PC-9 (cell line): Measurements from ENCODE around the gene CCNE1. TPM values are rescaled to one million over a fixed set of nuclear protein-coding genes. Genes with fewer than 3 reads are reported as not detected.

ENCODE experiments used
- BruUV-seq: library from RNA; stranded (reverse); fragments of 400-500 nt; replicated peaks from 2 replicates; lab custom pipeline; 2021; lab: Mats Ljungman, UMichigan
- CTCF ChIA-PET: fragments of 300-600 bp; sonication (Branson Sonifier 250); formaldehyde crosslinking; loops from one replicate; lab custom pipeline; 2022; ENCODE audit warnings: antibody characterized with exemption; lab: Charles Lee
- POLR2A ChIA-PET: fragments of 300-600 bp; sonication (Branson Sonifier 250); formaldehyde crosslinking; loops from one replicate; lab custom pipeline; 2022; ENCODE audit warnings: antibody characterized with exemption; ENCODE audit not compliant: unreplicated experiment; lab: Charles Lee
- DNase-seq, 2 experiments: peaks; one replicate each; pipeline versions ENCODE4 v3.0.0 to v3.0.0-alpha.2; 2015 to 2022; ENCODE audit warnings: mixed read lengths in 1 of 2
- H2AFZ ChIP-seq: fragments of 200-600 bp; sonication (generic); 2 replicates; pipeline ENCODE4 v1.8.1; 2017; ENCODE audit warnings: antibody characterized with exemption
- H3F3A ChIP-seq: fragments of 200-600 bp; sonication (generic); 2 replicates; pipeline ENCODE4 v1.8.1; 2017; ENCODE audit warnings: antibody characterized with exemption, mild to moderate bottlenecking, low read depth; ENCODE audit not compliant: insufficient read depth
- H3K27ac ChIP-seq: fragments of 200-600 bp; sonication (generic); 2 replicates; pipeline ENCODE4 v1.6.1; 2016; ENCODE audit warnings: mixed run types
- H3K27me3 ChIP-seq: fragments of 200-600 bp; sonication (generic); 2 replicates; pipeline ENCODE4 v1.6.1; 2016; ENCODE audit warnings: low read depth, mixed run types; ENCODE audit not compliant: insufficient read depth
- H3K36me3 ChIP-seq: fragments of 200-600 bp; sonication (generic); 2 replicates; pipeline ENCODE4 v1.6.1; 2016; ENCODE audit warnings: low read depth, mixed run types
- H3K4me1 ChIP-seq: fragments of 200-600 bp; sonication (generic); replicated peaks from 2 replicates; pipeline ENCODE4 v1.6.1; 2016; ENCODE audit warnings: mixed run types; ENCODE audit not compliant: insufficient read depth
- H3K4me2 ChIP-seq: fragments of 200-600 bp; sonication (generic); 2 replicates; pipeline ENCODE4 v1.6.1; 2017; ENCODE audit warnings: mixed run types
- H3K4me3 ChIP-seq: fragments of 200-600 bp; sonication (generic); 2 replicates; pipeline ENCODE4 v1.6.1; 2016; ENCODE audit warnings: mixed run types
- H3K79me2 ChIP-seq: fragments of 200-600 bp; sonication (generic); 2 replicates; pipeline ENCODE4 v1.6.1; 2017; ENCODE audit warnings: low read depth, mixed run types
- H3K9me2 ChIP-seq: fragments of 200-600 bp; sonication (generic); 2 replicates; pipeline ENCODE4 v1.8.1; 2017; ENCODE audit warnings: mild to moderate bottlenecking; ENCODE audit not compliant: insufficient read depth
- H3K9me3 ChIP-seq: fragments of 200-600 bp; sonication (generic); 2 replicates; pipeline ENCODE4 v1.8.1; 2016; ENCODE audit warnings: low read depth; ENCODE audit not compliant: insufficient read depth
- H4K20me1 ChIP-seq: fragments of 200-600 bp; sonication (generic); 2 replicates; pipeline ENCODE4 v1.8.1; 2017; ENCODE audit not compliant: insufficient read depth
- CTCF ChIP-seq: fragments of 200-600 bp; sonication (generic); conservative IDR thresholded peaks from 2 replicates; pipeline ENCODE4 v1.6.1; 2017; ENCODE audit warnings: mixed run types, antibody characterized with exemption, mild to moderate bottlenecking, moderate library complexity
- EZH2 ChIP-seq: fragments of 200-600 bp; sonication (generic); IDR thresholded peaks from 2 replicates; pipeline ENCODE4 v1.8.0; 2017; ENCODE audit warnings: antibody characterized with exemption, low read depth
- intact Hi-C: fragments of 100-400 bp; cut with micrococcal nuclease; formaldehyde crosslinking; loops from one replicate; pipeline ENCODE4 v1.10.0; 2022; ENCODE audit not compliant: unreplicated experiment
- total RNA-seq: library from RNA; stranded (reverse); gene quantifications from 2 replicates; pipeline ENCODE4 v1.2.3, GENCODE V29; 2021

CCNE1 gene
- total RNA-seq, 1 experiment from 2014 or later: 10.6 TPM

- Histone ChIP-seq H2AFZ (no peak overlapping the region), H4K20me1 (no peaks in the 10 kb centered on the region), H3K9me3 (no peaks in the 10 kb centered on the region), H3F3A (peaks cover 56% of the 10 kb centered on the region), H3K27me3 (no peaks in the 10 kb centered on the region), H3K27ac (peak overlapping the region; percentile 75), H3K9me2 (no peaks in the 10 kb centered on the region), H3K79me2 (no peaks in the 10 kb centered on the region), H3K4me2 (peak overlapping the region; percentile 4; the same call in 1 of the 2 replicates), H3K36me3 (no peaks in the 10 kb centered on the region), H3K4me1 (peaks cover 57% of the 10 kb centered on the region), H3K4me3 (no peak overlapping the region)
- DNase-seq: no peak
- BruUV-seq: no TSS peak
- intact Hi-C loops: no loop called here
- ChIA-PET CTCF (no interaction called here), POLR2A (no interaction called here)
- no peak for TF ChIP-seq CTCF
- no peak for TF ChIP-seq EZH2
Observed at GRCh38 chr19:29833614-29834261, 21.9 kb downstream of the CCNE1 start.

- peak overlapping the region; percentile 48 for H3K4me2 ChIP-seq
- no peaks in the 10 kb centered on the region for H3K36me3 ChIP-seq
- H3K4me3 ChIP-seq: no peak overlapping the region
- H3K79me2 ChIP-seq: no peaks in the 10 kb centered on the region
- no TSS peak for BruUV-seq
- intact Hi-C loops: no loop called here
- no peaks in the 10 kb centered on the region for H3K9me3 ChIP-seq
- peak; percentile 37; the same call in 1 of the 2 replicates for TF ChIP-seq CTCF
- TF ChIP-seq EZH2: no peak
- DNase-seq: peak; percentile 74 to 99
- H3K27me3 ChIP-seq: no peaks in the 10 kb centered on the region
- ChIA-PET POLR2A (no interaction called here), CTCF (no interaction called here)
- peak overlapping the region; percentile 75 for H3K27ac ChIP-seq
- no peaks in the 10 kb centered on the region for H4K20me1 ChIP-seq
- H3F3A ChIP-seq: peaks cover 43% of the 10 kb centered on the region
- no peak overlapping the region for H2AFZ ChIP-seq
- H3K4me1 ChIP-seq: peaks cover 52% of the 10 kb centered on the region
- H3K9me2 ChIP-seq: no peaks in the 10 kb centered on the region
Observed at GRCh38 chr19:29834991-29835846, 23.4 kb downstream of the CCNE1 start.

- no peak for DNase-seq
- Histone ChIP-seq H3K27ac (no peak overlapping the region), H2AFZ (no peak overlapping the region), H3K79me2 (no peaks in the 10 kb centered on the region), H3K4me2 (no peak overlapping the region), H3K27me3 (no peaks in the 10 kb centered on the region), H3K36me3 (no peaks in the 10 kb centered on the region), H4K20me1 (no peaks in the 10 kb centered on the region), H3K9me2 (no peaks in the 10 kb centered on the region), H3K4me1 (peaks cover 52% of the 10 kb centered on the region), H3K9me3 (no peaks in the 10 kb centered on the region), H3K4me3 (no peak overlapping the region), H3F3A (peaks cover 40% of the 10 kb centered on the region)
- ChIA-PET POLR2A (no interaction called here), CTCF (no interaction called here)
- intact Hi-C loops: no loop called here
- no peak for TF ChIP-seq CTCF
- no peak for TF ChIP-seq EZH2
- no TSS peak for BruUV-seq
Observed at GRCh38 chr19:29836409-29836825, 24.6 kb downstream of the CCNE1 start.
